Measurements from ENCODE around the gene PDPN. TPM values are rescaled to one million over a fixed set of nuclear protein-coding genes. Genes with fewer than 3 reads are reported as not detected.

Gene PDPN
- total RNA-seq, 1 experiment from 2014 or later = 3.6 TPM

GRCh38 chr1:13577846-13578245, 5.8 kb upstream of the PDPN start:
- DNase-seq (ENCODE audit: low spot score) = no peak

GRCh38 chr1:13581446-13581845, 2.2 kb upstream of the PDPN start:
- no peak for DNase-seq (ENCODE audit: low spot score)

GRCh38 chr1:13582713-13583443, 754 bp upstream of the PDPN start:
- no peak for DNase-seq (ENCODE audit: low spot score)

- no peak for DNase-seq (ENCODE audit: low spot score)
Observed at GRCh38 chr1:13583966-13584791, 547 bp downstream of the PDPN start.

- DNase-seq (ENCODE audit: low spot score) = no peak
Observed at GRCh38 chr1:13584876-13585611, 1.4 kb downstream of the PDPN start.

- DNase-seq (ENCODE audit: low spot score) = no peak
Observed at GRCh38 chr1:13585612-13585991, 2.0 kb downstream of the PDPN start.

- no peak for DNase-seq (ENCODE audit: low spot score)
Observed at GRCh38 chr1:13586001-13586400, 2.4 kb downstream of the PDPN start.

GRCh38 chr1:13587256-13588030, 3.8 kb downstream of the PDPN start:
- DNase-seq (ENCODE audit: low spot score) = no peak

- DNase-seq (ENCODE audit: low spot score) = no peak
Observed at GRCh38 chr1:13588946-13589796, 5.5 kb downstream of the PDPN start.

GRCh38 chr1:13590486-13590885, 6.9 kb downstream of the PDPN start:
- no peak for DNase-seq (ENCODE audit: low spot score)

- DNase-seq (ENCODE audit: low spot score) = peak; percentile 64
Observed at GRCh38 chr1:13593511-13594131, 10.0 kb downstream of the PDPN start.

GRCh38 chr1:13595411-13595810, 11.8 kb downstream of the PDPN start:
- no peak for DNase-seq (ENCODE audit: low spot score)

- DNase-seq (ENCODE audit: low spot score) = no peak
Observed at GRCh38 chr1:13597166-13597565, 13.5 kb downstream of the PDPN start.

GRCh38 chr1:13600762-13601453, 17.3 kb downstream of the PDPN start:
- DNase-seq (ENCODE audit: low spot score) = no peak

GRCh38 chr1:13604176-13604575, 20.5 kb downstream of the PDPN start:
- no peak for DNase-seq (ENCODE audit: low spot score)

- DNase-seq (ENCODE audit: low spot score) = no peak
Observed at GRCh38 chr1:13604721-13605120, 21.1 kb downstream of the PDPN start.

GRCh38 chr1:13605159-13605558, 21.5 kb downstream of the PDPN start:
- DNase-seq (ENCODE audit: low spot score) = peak; percentile 85

- no peak for DNase-seq (ENCODE audit: low spot score)
Observed at GRCh38 chr1:13607002-13607401, 23.4 kb downstream of the PDPN start.

GRCh38 chr1:13616234-13616633, 32.6 kb downstream of the PDPN start:
- no peak for DNase-seq (ENCODE audit: low spot score)

- no peak for DNase-seq (ENCODE audit: low spot score)
Observed at GRCh38 chr1:13617108-13617507, 33.5 kb downstream of the PDPN start.
